Neural cell (in vitro differentiated cells): ENCODE data around the gene C10orf90. TPM values are rescaled to one million over a fixed set of nuclear protein-coding genes. Genes with fewer than 3 reads are reported as not detected.

ENCODE experiments used
- H2AFZ ChIP-seq: fragments of 200-600, 300-800 bp; sonication (generic), shearing (Covaris generic); 2 replicates; pipeline ENCODE4 v1.6.0; 2014; ENCODE audit warnings: low read depth, mild to moderate bottlenecking, antibody characterized with exemption, low read length, moderate library complexity
- H3F3A ChIP-seq: fragments of 200-600 bp; shearing (Covaris generic); 2 replicates; pipeline ENCODE4 v1.6.1; 2016; ENCODE audit warnings: mild to moderate bottlenecking, moderate library complexity, mixed read lengths, antibody characterized with exemption, low read length; ENCODE audit not compliant: insufficient read depth, poor library complexity, severe bottlenecking
- H3K27ac ChIP-seq: fragments of 200-600, 300-800 bp; sonication (generic), shearing (Covaris generic); 2 replicates; pipeline ENCODE4 v1.5.1; 2014; ENCODE audit warnings: mild to moderate bottlenecking, low read length, moderate library complexity
- H3K27me3 ChIP-seq: fragments of 300-800, 200-600 bp; sonication (generic), shearing (Covaris generic); 2 replicates; pipeline ENCODE4 v1.6.0; 2014; ENCODE audit warnings: mild to moderate bottlenecking, low read depth, low read length, moderate library complexity; ENCODE audit not compliant: insufficient read depth
- H3K36me3 ChIP-seq: fragments of 300-800, 200-600 bp; sonication (generic), shearing (Covaris generic); 2 replicates; pipeline ENCODE4 v1.5.1; 2014; ENCODE audit warnings: mild to moderate bottlenecking, antibody characterized with exemption, low read length, moderate library complexity; ENCODE audit not compliant: insufficient read depth
- H3K4me2 ChIP-seq: fragments of 300-800, 200-600 bp; sonication (generic), shearing (Covaris generic); 2 replicates; pipeline ENCODE4 v1.6.0; 2014; ENCODE audit warnings: mild to moderate bottlenecking, low read length
- H3K4me3 ChIP-seq: fragments of 300-800, 200-600 bp; sonication (generic), shearing (Covaris generic); 2 replicates; pipeline ENCODE4 v1.5.1; 2014; ENCODE audit warnings: mild to moderate bottlenecking, low read length, moderate library complexity
- H3K79me2 ChIP-seq: fragments of 200-600 bp; shearing (Covaris generic); replicated peaks from 2 replicates; pipeline ENCODE4 v1.6.0; 2014; ENCODE audit warnings: mild to moderate bottlenecking, low read length, moderate library complexity; ENCODE audit not compliant: insufficient read depth
- H3K9ac ChIP-seq: fragments of 300-800, 200-600 bp; sonication (generic), shearing (Covaris generic); 2 replicates; pipeline ENCODE4 v1.6.1; 2016; ENCODE audit warnings: mild to moderate bottlenecking, low read length, mixed read lengths
- H3K9me2 ChIP-seq: fragments of 200-600 bp; shearing (Covaris generic); 2 replicates; pipeline ENCODE4 v1.6.1; 2016; ENCODE audit warnings: mild to moderate bottlenecking, low read length, mixed read lengths; ENCODE audit not compliant: insufficient read depth
- H3K9me3 ChIP-seq: fragments of 200-600, 300-800 bp; sonication (generic), shearing (Covaris generic); 2 replicates; pipeline ENCODE4 v1.6.1; 2016; ENCODE audit warnings: mild to moderate bottlenecking, mixed run types, low read length, moderate library complexity, mixed read lengths
- H4K20me1 ChIP-seq: fragments of 200-600 bp; shearing (Covaris generic); 2 replicates; pipeline ENCODE4 v1.6.1; 2016; ENCODE audit warnings: mild to moderate bottlenecking, mixed run types; ENCODE audit not compliant: insufficient read depth
- CTCF ChIP-seq: fragments of 450-650 bp; IDR thresholded peaks from 2 replicates; pipeline ENCODE4 v1.5.1; 2014; ENCODE audit warnings: antibody characterized with exemption, mild to moderate bottlenecking, moderate library complexity; ENCODE audit not compliant: poor library complexity, severe bottlenecking
- EP300 ChIP-seq: fragments of 450-650 bp; conservative IDR thresholded peaks from 2 replicates; pipeline ENCODE4 v1.6.1; 2014; ENCODE audit warnings: antibody characterized with exemption, mild to moderate bottlenecking, moderate library complexity; ENCODE audit not compliant: poor library complexity, severe bottlenecking
- EZH2 ChIP-seq: fragments of 200-600, 300-800 bp; shearing (Covaris generic), sonication (generic); IDR thresholded peaks from 2 replicates; pipeline ENCODE4 v1.6.1; 2014; ENCODE audit warnings: antibody characterized with exemption, low read length, borderline replicate concordance, mild to moderate bottlenecking; ENCODE audit not compliant: insufficient read depth, poor library complexity, severe bottlenecking
- MXI1 ChIP-seq: fragments of 450-650 bp; conservative IDR thresholded peaks from 2 replicates; pipeline ENCODE4 v1.6.1; 2014; ENCODE audit warnings: antibody characterized with exemption, mild to moderate bottlenecking; ENCODE audit not compliant: poor library complexity, severe bottlenecking
- POLR2AphosphoS5 ChIP-seq: IDR thresholded peaks from 2 replicates; pipeline ENCODE4 v1.6.1; 2012
- RAD21 ChIP-seq: fragments of 450-650 bp; conservative IDR thresholded peaks from 2 replicates; pipeline ENCODE4 v1.6.1; 2014; ENCODE audit warnings: antibody characterized with exemption, mild to moderate bottlenecking, moderate library complexity
- REST ChIP-seq: IDR thresholded peaks from 2 replicates; pipeline ENCODE4 v1.6.1; 2012; ENCODE audit warnings: borderline replicate concordance
- SMC3 ChIP-seq: fragments of 450-650 bp; conservative IDR thresholded peaks from 2 replicates; pipeline ENCODE4 v1.6.1; 2014; ENCODE audit warnings: antibody characterized with exemption, mild to moderate bottlenecking, moderate library complexity; ENCODE audit not compliant: poor library complexity
- TAF1 ChIP-seq: IDR thresholded peaks from 2 replicates; pipeline ENCODE4 v1.6.1; 2012; ENCODE audit warnings: low read depth
- polyA plus RNA-seq: library from polyadenylated mRNA; depleted of rRNA; stranded (reverse); fragments of >200 nt; gene quantifications from 2 replicates; pipeline ENCODE4 v1.2.3, GENCODE V29; 2014

C10orf90 gene
- polyA plus RNA-seq, 1 donor from 2014 or later = not detected

GRCh38 chr10:126581648-126582046, 88.8 kb downstream of the C10orf90 start:
- no peaks in the 10 kb centered on the region for H3K9me2 ChIP-seq
- H3K27ac ChIP-seq = no peak overlapping the region
- no peaks in the 10 kb centered on the region for H3K36me3 ChIP-seq
- H3K4me2 ChIP-seq = no peak overlapping the region
- no peaks in the 10 kb centered on the region for H3K27me3 ChIP-seq
- TF ChIP-seq TAF1 = no peak
- no peak for TF ChIP-seq EP300
- no peak for TF ChIP-seq SMC3
- TF ChIP-seq CTCF = no peak
- no peak for TF ChIP-seq MXI1
- TF ChIP-seq RAD21 = no peak
- TF ChIP-seq EZH2 = no peak
- no peak for TF ChIP-seq REST
- no peak for TF ChIP-seq POLR2AphosphoS5
- no peaks in the 10 kb centered on the region for H3K9me3 ChIP-seq
- no peak overlapping the region for H3K9ac ChIP-seq
- no peak overlapping the region for H2AFZ ChIP-seq
- no peaks in the 10 kb centered on the region for H4K20me1 ChIP-seq
- no peaks in the 10 kb centered on the region for H3F3A ChIP-seq
- H3K79me2 ChIP-seq = no peaks in the 10 kb centered on the region
- no peak overlapping the region for H3K4me3 ChIP-seq

GRCh38 chr10:126580873-126581647, 89.4 kb downstream of the C10orf90 start:
- Histone ChIP-seq H3K27me3 (no peaks in the 10 kb centered on the region), H3K4me3 (no peak overlapping the region), H3K36me3 (no peaks in the 10 kb centered on the region), H3K9ac (no peak overlapping the region), H3K4me2 (no peak overlapping the region), H4K20me1 (no peaks in the 10 kb centered on the region), H2AFZ (no peak overlapping the region), H3K9me2 (no peaks in the 10 kb centered on the region), H3F3A (no peaks in the 10 kb centered on the region), H3K27ac (no peak overlapping the region), H3K9me3 (no peaks in the 10 kb centered on the region), H3K79me2 (no peaks in the 10 kb centered on the region)
- no peak for TF ChIP-seq MXI1
- no peak for TF ChIP-seq EP300
